Activated CD4-positive, alpha-beta T cell treated with anti-CD3 and anti-CD28 coated beads, Interleukin-2, Interleukin-6, amounts not matched to agents 100 ng/mL and 50 ng/mL, durations not matched to agents 16 hours and 8 hours (primary cell): ENCODE results near the gene NPC1.
"Not testable (repeated sequence)": the region's sequence is repeated elsewhere in the genome, so short reads cannot be mapped to it uniquely, and the experiment has no call there.

ENCODE experiments used
- DNase-seq: peaks from one replicate; pipeline ENCODE4 v3.0.0-alpha.2; 2020

The NPC1 gene

DNA sequence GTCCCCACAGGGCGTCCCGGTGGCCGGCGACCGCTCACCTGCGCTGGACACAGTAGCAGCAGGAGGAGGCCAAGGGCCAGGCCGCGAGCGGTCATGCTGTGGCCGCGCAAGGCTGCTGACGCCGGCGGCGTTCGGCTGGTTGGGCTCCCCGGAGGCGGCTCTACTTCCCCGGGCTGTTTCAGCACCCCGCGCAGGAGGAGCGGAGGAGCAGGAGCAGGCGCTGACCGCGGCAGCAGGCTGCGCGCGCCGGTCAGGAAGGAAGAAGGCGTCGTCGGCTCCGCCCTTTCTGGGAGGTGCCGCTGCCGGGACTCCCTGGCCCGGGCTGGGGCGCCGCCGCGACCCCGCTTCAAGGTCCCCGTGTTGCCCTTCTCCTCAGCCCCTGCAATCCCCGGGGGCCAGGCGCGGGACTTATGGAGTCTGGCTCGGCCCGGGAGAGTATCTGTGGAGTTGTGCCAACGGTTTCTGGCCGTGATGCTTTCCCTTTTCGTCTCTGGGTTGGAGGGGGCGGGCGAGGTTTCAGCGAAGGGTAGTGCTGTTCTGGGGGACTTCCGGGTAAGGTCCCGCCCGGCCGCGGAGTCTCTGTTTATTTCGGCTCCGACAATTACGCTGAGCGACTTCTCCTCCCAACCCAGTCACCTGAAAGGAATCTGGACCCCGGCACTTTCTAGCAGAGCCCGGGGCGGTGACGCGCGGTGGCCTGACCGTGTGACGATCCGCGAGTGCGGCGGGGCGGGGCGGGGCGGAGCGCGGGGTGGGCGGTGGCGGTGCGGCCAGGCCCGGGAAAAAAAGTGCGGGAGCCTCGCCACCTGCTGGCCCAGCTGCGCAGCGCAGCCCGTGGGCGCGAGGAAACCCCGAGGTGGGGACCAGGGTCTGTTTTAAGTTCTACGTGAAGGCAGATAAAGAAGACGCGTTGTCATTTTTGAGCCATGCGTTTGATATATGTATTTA, at the start of gene NPC1:
Gene NPC1, minus strand, starts transcription at position 258 of the 948 bp plus-strand sequence. Its CDS starts 163 bp downstream, at position 95.
- peak; percentile 94 for DNase-seq

- no peak for DNase-seq
These were observed 49.7 kb upstream of the NPC1 start for GRCh38 chr18:23636071-23636399.

DNA sequence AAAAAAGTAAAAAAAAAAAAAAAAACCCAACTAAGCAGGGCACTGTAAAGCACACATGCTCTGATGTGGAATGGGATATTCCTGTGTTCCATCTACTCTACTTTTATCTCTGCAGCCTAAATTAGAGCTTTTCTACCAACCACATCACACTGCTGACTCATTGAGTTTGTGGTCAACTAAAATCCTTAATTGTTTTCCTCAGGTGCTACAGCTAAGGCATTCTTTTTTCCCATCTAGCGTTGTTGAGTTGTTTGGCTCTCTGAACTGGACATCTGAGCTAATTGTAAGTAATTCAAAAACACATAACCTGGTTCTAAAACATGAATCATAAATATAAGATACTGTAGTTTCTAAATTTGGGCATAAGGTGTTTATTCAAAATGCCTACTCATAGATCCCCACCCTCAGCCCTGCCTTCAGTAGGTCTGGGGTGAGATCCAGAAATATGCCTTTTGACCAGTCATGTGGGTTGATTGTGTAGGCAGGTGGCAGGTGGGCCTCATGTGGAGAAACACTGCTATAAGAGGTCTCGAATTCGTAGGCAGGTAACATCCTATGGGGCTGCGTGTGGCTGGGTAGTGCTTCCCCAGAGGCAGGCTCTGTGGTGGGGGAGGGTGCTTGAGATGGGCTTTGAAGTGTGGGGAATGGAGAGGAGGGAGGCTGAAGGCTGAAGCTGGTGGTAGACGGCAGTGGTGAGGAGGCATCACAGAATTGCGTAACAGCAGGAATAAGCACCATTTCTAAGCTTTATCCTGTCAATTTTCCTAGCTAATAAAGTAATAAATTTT, 49.2 kb upstream of the NPC1 start:
- DNase-seq, result no peak

GRCh38 chr18:23634692-23635091, 48.4 kb upstream of the NPC1 start:
- DNase-seq, result peak; percentile 6

GRCh38 chr18:23632615-23633014, 46.3 kb upstream of the NPC1 start:
- no peak for DNase-seq

DNA sequence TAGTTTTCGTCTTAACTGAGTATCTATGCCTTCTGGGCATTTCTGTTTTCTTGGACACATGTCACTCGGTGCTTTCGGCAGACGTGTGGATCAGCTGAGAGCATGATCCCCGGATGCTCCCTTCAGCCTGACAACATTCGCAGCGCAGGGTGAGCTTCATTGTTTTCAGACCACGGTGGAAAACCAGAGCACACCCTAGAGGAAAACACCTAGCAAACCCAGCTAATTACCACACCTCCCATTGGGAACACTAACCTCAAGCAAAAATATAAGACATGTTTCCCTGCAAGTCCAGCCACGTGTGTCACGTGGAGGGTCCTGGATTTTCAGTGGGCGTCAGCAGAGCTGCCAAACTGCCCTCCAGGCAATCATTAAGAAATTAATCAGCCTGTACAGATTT, 45.4 kb upstream of the NPC1 start:
- no peak for DNase-seq

DNA sequence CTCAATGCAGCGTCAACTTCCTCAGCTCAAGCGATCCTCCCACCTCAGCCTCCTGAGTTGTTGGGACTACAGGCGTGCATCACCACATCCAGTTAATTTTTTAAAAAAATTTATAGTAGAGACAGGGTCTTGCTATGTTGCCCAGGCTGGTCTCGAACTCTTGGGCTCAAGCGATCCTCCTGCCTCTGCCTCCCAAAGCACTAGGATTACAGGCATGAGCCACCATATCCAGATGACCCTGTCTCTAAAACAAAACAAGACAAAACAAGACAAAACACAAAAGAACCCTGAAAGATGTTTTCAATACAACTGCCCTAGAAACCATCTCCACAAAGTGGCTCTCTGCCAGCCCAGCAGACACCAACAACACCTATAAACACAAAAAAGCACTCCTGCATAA, 45.0 kb upstream of the NPC1 start:
- DNase-seq, result no peak

DNA sequence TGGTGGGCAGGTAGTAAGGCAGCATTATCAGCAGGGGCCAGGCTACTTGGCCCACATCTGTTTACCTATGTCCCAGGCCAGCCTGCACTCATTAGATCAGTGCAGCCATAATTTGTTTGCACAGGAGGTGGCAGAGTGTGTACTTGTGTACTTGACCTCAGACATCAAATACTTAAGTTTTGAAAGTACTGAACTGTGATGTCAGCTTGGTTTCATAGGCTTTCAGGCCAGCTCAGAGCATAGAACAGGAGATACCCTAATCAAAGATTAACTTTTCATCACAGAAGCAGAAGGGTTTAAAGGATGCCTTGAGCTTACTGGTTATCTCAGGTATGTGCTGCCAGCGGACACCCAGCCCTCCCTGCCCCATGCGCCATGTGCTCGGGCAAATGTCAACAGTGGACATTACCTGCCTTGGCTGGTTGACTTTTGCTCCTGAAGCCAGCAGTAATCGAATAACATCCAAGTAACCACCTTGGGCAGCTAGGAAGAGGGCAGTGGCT, 43.2 kb upstream of the NPC1 start:
- DNase-seq, result no peak

- no peak for DNase-seq
These were observed 41.7 kb upstream of the NPC1 start for GRCh38 chr18:23627970-23628369.

- no peak for DNase-seq
These were observed 41.0 kb upstream of the NPC1 start for GRCh38 chr18:23627321-23627720.

DNA sequence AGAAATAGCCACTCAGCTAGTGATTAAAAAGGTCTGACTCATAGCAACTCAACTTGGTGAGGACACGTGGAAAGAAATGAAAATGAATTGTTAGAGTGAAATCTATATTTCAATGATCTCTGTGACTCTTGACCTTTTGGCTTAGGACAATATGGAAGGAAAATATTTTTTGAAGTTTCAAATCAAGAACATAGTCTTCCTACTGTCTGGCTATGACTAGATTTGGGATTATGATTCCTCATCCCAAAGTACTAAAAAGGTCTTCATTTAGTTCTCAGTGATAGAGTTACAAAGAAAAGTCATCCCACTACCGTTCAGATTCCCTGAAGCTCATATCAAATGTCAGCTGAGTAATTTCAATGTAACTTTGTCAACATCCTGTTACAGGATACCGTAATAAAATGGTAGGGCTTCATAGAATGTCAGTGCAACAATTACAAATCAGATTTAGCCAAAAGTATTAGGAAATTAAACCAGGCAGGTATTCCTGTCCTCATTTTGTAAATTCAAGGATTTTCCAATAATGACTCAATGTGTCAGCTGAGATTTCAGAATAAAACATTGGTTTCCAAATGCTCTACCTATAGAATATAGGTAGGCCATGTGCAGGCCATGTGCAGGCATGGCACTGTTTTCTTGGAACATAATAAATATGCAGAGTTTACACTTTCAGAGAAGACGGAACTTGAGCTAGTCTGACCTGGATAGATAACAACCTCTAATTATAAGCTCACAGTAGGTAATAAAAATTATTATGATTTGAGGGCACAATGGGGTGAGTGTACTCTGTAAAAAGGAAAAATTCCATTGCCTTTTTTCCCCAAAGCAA, 40.4 kb upstream of the NPC1 start:
- no peak for DNase-seq

GRCh38 chr18:23623040-23623439, 36.7 kb upstream of the NPC1 start:
- no peak for DNase-seq

- DNase-seq, result peak; percentile 5
These were observed 33.1 kb upstream of the NPC1 start for GRCh38 chr18:23619388-23619881.

DNA sequence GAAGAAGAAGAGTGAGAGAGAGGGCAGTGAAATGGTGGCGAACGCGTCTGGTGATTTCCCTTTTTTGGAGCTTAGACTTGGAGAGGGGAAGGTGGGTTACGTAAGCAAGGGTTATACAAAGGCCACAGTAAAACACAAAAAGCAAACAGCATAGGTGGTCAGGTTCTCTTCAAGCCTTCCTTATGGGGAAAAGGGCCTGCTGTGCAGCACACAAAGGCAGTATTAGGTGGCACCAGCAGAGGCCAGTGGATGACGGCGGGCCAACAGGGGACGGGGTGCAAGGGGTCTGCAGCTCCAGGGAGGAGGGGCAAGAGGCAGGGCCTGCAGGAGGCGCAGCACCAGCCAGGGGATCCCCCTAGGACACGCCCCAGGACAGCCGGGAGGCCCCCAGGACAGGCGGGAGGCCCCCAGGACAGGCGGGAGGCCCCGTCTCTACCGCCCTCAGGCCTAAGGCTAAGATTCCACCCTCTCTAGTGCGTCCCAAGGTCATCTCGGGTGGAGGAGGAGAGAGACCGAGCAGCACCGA, 32.6 kb upstream of the NPC1 start:
- no peak for DNase-seq

- DNase-seq, result no peak
These were observed 31.2 kb upstream of the NPC1 start for GRCh38 chr18:23617412-23618014.

GRCh38 chr18:23616258-23616657, 30.0 kb upstream of the NPC1 start:
- DNase-seq, result no peak

GRCh38 chr18:23614891-23615290, 28.6 kb upstream of the NPC1 start:
- no peak for DNase-seq

GRCh38 chr18:23614413-23614812, 28.1 kb upstream of the NPC1 start:
- DNase-seq, result no peak

DNA sequence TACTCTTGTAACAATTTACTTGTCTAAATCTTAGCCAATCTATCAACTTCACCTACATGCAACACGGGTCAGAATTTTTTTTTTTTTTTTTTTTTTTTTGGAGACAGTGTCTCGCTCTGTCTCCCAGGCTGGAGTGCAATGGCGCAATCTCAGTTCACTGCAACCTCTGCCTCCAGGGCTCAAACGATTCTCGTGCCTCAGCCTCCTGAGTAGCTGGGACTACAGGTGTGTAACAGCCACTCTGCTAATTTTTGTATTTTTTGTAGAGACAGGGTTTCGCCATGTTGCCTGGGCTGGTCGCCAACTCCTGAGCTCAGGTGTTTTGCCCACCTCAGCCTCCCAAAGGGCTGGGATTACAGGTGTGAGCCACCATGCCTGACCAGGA, 26.8 kb upstream of the NPC1 start:
- DNase-seq, result not testable (repeated sequence)

- DNase-seq, result no peak
These were observed 26.3 kb upstream of the NPC1 start for GRCh38 chr18:23612434-23613090.

DNA sequence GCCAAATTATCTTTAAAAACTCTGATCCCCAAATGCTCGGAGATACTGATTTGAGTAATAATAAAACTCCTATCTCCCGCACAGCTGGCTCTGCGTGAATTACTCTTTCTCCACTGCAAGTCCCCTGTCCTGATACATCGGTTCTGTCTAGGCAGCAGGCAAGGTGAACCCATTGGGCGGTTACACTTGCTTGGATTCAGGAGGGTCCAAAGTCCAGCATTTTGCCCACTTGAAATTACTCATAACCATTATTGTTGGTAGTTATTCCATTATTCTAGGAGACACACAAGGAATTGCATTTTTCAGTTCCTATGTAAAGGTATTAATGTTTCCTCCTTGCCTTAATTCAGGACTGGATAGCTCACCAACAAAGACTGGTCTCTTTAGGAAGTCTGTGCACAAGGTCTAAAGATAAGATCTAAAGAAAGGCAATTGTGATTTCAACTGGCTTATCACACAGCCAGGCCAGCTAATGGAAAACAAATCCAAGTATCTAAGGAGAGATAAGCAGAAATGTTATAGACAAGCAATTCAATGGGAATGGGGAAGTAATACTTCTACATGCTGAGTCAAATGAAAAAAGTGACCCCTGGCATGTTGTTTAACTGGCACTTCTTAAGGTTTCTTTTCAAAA, 23.2 kb upstream of the NPC1 start:
- DNase-seq, result no peak
